Measurements from ENCODE around the gene CAMSAP2.
"Not testable (repeated sequence)": the region's sequence is repeated elsewhere in the genome, so short reads cannot be mapped to it uniquely, and the experiment has no call there.

The CAMSAP2 gene

DNA sequence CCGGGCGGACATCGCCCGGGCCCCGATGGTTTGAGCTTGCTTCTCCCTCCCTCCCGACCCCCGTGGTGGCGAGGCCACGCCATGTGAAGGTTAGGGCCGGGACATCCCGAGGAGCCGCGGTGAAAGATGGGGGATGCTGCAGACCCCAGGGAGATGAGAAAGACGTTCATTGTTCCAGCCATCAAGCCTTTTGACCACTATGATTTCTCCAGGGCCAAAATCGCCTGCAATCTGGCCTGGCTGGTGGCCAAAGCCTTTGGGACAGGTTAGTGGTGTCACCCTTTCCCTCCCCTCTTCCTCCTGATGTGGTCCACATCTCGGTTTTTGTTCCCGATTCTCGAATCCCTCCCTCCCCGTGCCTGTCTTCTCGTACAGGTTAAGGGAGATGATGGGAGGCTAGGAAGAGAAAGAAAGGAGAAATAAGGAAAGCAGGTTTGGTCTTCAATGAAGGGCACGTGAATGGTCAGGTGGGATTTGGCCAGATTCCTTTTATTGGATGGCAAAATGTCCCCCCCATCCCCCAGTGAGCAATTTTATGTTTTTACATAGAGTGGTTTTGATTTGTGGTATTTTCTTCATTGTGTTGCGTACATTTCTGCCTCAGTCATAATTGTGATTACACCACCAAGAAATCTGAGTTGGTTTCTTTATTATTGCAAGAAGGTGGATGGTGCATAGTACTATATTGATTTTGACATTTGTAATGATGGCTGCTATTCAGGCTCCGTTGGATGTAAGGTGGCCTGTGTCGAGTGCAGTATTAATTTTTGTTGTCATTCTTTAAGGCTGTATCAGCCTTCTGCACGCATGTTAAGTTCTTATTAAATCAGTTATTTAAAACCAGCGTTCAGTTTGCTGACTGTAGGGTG, 1.2 kb downstream of the CAMSAP2 start:
- peak; percentile 8 for DNase-seq (ENCODE audit: low read depth)
- TF ChIP-seq, protein P1, sequence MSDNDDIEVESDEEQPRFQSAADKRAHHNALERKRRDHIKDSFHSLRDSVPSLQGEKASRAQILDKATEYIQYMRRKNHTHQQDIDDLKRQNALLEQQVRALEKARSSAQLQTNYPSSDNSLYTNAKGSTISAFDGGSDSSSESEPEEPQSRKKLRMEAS (IDR thresholded peaks at IDR 0.05; ENCODE audit: low read depth, low read length) = no peak
- TF ChIP-seq MYC (IDR thresholded peaks at IDR 0.05; ENCODE audit: low read depth, low read length) (no peak), CTCF (IDR thresholded peaks at IDR 0.05; ENCODE audit: low read depth, low read length) (no peak), POLR2A (IDR thresholded peaks at IDR 0.05; ENCODE audit: extremely low read depth, insufficient read length) (no peak)
- peak overlapping the region; percentile 36 for H3K4me3 ChIP-seq (ENCODE audit: low read depth, low read length)

- no peak overlapping the region for H3K4me3 ChIP-seq (ENCODE audit: low read depth, low read length)
- no peak for TF ChIP-seq POLR2A (IDR thresholded peaks at IDR 0.05; ENCODE audit: extremely low read depth, insufficient read length)
- TF ChIP-seq, protein P1 (IDR thresholded peaks at IDR 0.05; ENCODE audit: low read depth, low read length) = no peak
- TF ChIP-seq MYC (IDR thresholded peaks at IDR 0.05; ENCODE audit: low read depth, low read length) = no peak
- TF ChIP-seq CTCF (IDR thresholded peaks at IDR 0.05; ENCODE audit: low read depth, low read length) = no peak
- no peak for DNase-seq (ENCODE audit: low read depth)
Observed at GRCh38 chr1:200740571-200741208, 2.0 kb downstream of the CAMSAP2 start.

- H3K4me3 ChIP-seq (ENCODE audit: low read depth, low read length) = no peak overlapping the region
- no peak for TF ChIP-seq CTCF (IDR thresholded peaks at IDR 0.05; ENCODE audit: low read depth, low read length)
- TF ChIP-seq MYC (IDR thresholded peaks at IDR 0.05; ENCODE audit: low read depth, low read length) = no peak
- TF ChIP-seq, protein P1 (IDR thresholded peaks at IDR 0.05; ENCODE audit: low read depth, low read length) = no peak
- no peak for TF ChIP-seq POLR2A (IDR thresholded peaks at IDR 0.05; ENCODE audit: extremely low read depth, insufficient read length)
- DNase-seq (ENCODE audit: low read depth) = no peak
Observed at GRCh38 chr1:200741551-200742207, 3.0 kb downstream of the CAMSAP2 start.

DNA sequence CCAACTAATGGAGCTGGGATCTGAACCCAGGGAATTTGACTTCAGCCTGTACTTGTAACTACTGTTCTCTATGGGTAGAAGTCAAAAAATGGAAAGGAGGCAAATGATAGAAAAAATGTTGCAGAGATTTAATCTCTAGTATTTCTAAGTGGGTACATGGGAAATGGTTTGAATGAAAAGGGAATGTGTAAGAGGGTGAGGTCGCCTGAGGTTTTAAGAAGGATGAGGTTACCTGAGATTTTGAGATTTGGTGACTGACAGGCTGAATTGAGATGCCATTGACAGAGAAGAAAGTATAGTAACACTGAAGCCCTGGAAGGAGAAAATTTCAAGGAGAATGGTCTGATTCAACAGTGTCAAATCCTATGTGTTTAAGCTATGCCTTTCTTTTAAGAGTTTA, 5.5 kb downstream of the CAMSAP2 start:
- no peak overlapping the region for H3K4me3 ChIP-seq (ENCODE audit: low read depth, low read length)
- TF ChIP-seq POLR2A (IDR thresholded peaks at IDR 0.05; ENCODE audit: extremely low read depth, insufficient read length) (no peak), CTCF (IDR thresholded peaks at IDR 0.05; ENCODE audit: low read depth, low read length) (no peak), MYC (IDR thresholded peaks at IDR 0.05; ENCODE audit: low read depth, low read length) (no peak)
- TF ChIP-seq, protein P1 (IDR thresholded peaks at IDR 0.05; ENCODE audit: low read depth, low read length) = no peak
- no peak for DNase-seq (ENCODE audit: low read depth)

- H3K4me3 ChIP-seq (ENCODE audit: low read depth, low read length) = no peak overlapping the region
- TF ChIP-seq CTCF (IDR thresholded peaks at IDR 0.05; ENCODE audit: low read depth, low read length) (no peak), MYC (IDR thresholded peaks at IDR 0.05; ENCODE audit: low read depth, low read length) (no peak), POLR2A (IDR thresholded peaks at IDR 0.05; ENCODE audit: extremely low read depth, insufficient read length) (no peak)
- TF ChIP-seq, protein P1 (IDR thresholded peaks at IDR 0.05; ENCODE audit: low read depth, low read length) = no peak
- DNase-seq (ENCODE audit: low read depth) = no peak
Observed at GRCh38 chr1:200749090-200749489, 10.4 kb downstream of the CAMSAP2 start.

GRCh38 chr1:200750749-200751148, 12.1 kb downstream of the CAMSAP2 start:
- not testable (repeated sequence) for H3K4me3 ChIP-seq (ENCODE audit: low read depth, low read length); DNase-seq (ENCODE audit: low read depth)
